ENCODE results near the gene ADGRB3.
A peak's percentile ranks its signal among the peaks of the same experiment; 100 is the strongest.
"Not testable (repeated sequence)": the region's sequence is repeated elsewhere in the genome, so short reads cannot be mapped to it uniquely, and the experiment has no call there.

Gene ADGRB3

GRCh38 chr6:68777956-68778355 is 142.9 kb downstream of the ADGRB3 start:
- no peak overlapping the region for H3K4me3 ChIP-seq (ENCODE audit: low read length)
- DNase-seq (ENCODE audit: low read depth) = peak; percentile 36
- no peak for TF ChIP-seq CTCF (conservative IDR thresholded peaks at IDR 0.05; ENCODE audit: low read depth, low read length)

GRCh38 chr6:68778356-68779020 is 143.4 kb downstream of the ADGRB3 start:
- no peak overlapping the region for H3K4me3 ChIP-seq (ENCODE audit: low read length)
- peak; percentile 83 for TF ChIP-seq CTCF (conservative IDR thresholded peaks at IDR 0.05; ENCODE audit: low read depth, low read length)
- DNase-seq (ENCODE audit: low read depth) = peak; percentile 16

- no peak for DNase-seq (ENCODE audit: low read depth)
- TF ChIP-seq CTCF (conservative IDR thresholded peaks at IDR 0.05; ENCODE audit: low read depth, low read length) = no peak
- no peak overlapping the region for H3K4me3 ChIP-seq (ENCODE audit: low read length)
Measured at GRCh38 chr6:68779366-68779765, 144.3 kb downstream of the ADGRB3 start.

- not testable (repeated sequence) for H3K4me3 ChIP-seq (ENCODE audit: low read length); DNase-seq (ENCODE audit: low read depth)
Measured at GRCh38 chr6:68790128-68790527, 155.0 kb downstream of the ADGRB3 start.

GRCh38 chr6:68814976-68815375 is 179.9 kb downstream of the ADGRB3 start:
- DNase-seq (ENCODE audit: low read depth); H3K4me3 ChIP-seq (ENCODE audit: low read length): not testable (repeated sequence)

GRCh38 chr6:68826501-68826900 is 191.4 kb downstream of the ADGRB3 start:
- no peak for DNase-seq (ENCODE audit: low read depth)
- no peak overlapping the region for H3K4me3 ChIP-seq (ENCODE audit: low read length)
- no peak for TF ChIP-seq CTCF (conservative IDR thresholded peaks at IDR 0.05; ENCODE audit: low read depth, low read length)

- TF ChIP-seq CTCF (conservative IDR thresholded peaks at IDR 0.05; ENCODE audit: low read depth, low read length) = no peak
- no peak for DNase-seq (ENCODE audit: low read depth)
- no peak overlapping the region for H3K4me3 ChIP-seq (ENCODE audit: low read length)
Measured at GRCh38 chr6:68834551-68834950, 199.5 kb downstream of the ADGRB3 start.

GRCh38 chr6:68838571-68838970 is 203.5 kb downstream of the ADGRB3 start:
- no peak for DNase-seq (ENCODE audit: low read depth)
- no peak overlapping the region for H3K4me3 ChIP-seq (ENCODE audit: low read length)
- TF ChIP-seq CTCF (conservative IDR thresholded peaks at IDR 0.05; ENCODE audit: low read depth, low read length) = no peak
